Hepatocyte (in vitro differentiated cells): ENCODE results near the gene TRMT1.
A peak's percentile ranks its signal among the peaks of the same experiment; 100 is the strongest.

Experiments
- EZH2 ChIP-seq: fragments of 200-600 bp; sonication (generic); IDR thresholded peaks from 2 replicates; pipeline ENCODE4 v1.6.1; 2016; ENCODE audit warnings: antibody characterized with exemption, mild to moderate bottlenecking, borderline replicate concordance
- EZH2phosphoT487 ChIP-seq: fragments of 200-600 bp; sonication (generic); IDR thresholded peaks from one replicate; pipeline ENCODE4 v1.6.1; 2018; ENCODE audit warnings: antibody characterized with exemption, mild to moderate bottlenecking, low read depth, moderate library complexity; ENCODE audit not compliant: unreplicated experiment, severe bottlenecking
- TF ChIP-seq, protein P1 (sequence below): fragments of 200-600 bp; sonication (generic); IDR thresholded peaks from 2 replicates; pipeline ENCODE4 v1.5.1; 2016; ENCODE audit warnings: antibody characterized with exemption, mild to moderate bottlenecking; ENCODE audit not compliant: poor library complexity

DNA sequence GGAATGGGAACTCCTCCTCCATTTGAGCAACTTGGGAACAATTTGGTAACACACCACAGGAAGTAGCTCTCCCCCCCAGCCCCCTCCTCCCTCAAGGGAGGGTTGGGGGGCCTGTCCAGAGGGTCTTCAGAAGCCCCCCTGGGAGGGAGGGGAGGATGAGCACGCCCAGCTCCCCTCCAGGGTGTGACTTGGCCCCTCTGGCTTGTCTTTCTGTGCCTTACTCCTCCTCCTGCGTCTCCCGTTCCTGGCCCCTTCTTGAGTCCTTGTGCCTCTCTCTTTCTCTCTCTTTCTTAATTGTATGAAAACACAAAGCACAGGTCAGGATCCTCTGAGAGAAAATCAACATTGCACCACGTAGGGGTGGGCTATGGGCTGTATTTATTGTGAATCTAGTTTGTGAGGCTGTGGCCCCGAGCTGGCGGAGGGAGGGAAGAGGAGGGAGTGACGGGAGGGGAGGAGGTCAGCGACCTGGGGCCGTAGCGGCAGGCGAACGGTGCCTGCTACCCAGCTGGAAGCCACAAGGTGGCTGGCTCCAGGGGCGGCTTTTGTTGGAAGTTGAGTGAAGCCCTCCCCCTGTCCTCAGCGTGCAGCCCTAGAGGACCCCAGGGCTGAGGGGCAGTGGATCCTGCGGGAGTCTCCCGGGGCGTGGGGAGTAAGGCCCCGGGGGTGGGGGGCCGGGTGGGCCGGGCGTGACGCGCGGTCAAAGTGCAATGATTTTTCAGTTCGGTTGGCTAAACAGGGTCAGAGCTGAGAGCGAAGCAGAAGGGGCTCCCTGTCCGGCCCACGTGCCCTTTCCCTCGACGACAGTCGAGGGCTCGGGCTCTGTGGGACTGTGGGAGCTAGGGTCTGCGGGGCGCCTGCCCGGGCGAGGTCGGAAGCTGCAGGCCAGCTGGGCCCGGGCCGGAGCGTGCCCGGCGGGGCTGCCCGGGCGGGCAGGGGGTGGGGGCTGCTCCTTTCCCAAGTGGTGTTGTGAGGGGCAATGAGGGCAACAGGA lies 20.3 kb downstream of the TRMT1 start:
- TF ChIP-seq EZH2 (peak; percentile 26), EZH2phosphoT487 (peak; percentile 53)
- TF ChIP-seq, protein P1, sequence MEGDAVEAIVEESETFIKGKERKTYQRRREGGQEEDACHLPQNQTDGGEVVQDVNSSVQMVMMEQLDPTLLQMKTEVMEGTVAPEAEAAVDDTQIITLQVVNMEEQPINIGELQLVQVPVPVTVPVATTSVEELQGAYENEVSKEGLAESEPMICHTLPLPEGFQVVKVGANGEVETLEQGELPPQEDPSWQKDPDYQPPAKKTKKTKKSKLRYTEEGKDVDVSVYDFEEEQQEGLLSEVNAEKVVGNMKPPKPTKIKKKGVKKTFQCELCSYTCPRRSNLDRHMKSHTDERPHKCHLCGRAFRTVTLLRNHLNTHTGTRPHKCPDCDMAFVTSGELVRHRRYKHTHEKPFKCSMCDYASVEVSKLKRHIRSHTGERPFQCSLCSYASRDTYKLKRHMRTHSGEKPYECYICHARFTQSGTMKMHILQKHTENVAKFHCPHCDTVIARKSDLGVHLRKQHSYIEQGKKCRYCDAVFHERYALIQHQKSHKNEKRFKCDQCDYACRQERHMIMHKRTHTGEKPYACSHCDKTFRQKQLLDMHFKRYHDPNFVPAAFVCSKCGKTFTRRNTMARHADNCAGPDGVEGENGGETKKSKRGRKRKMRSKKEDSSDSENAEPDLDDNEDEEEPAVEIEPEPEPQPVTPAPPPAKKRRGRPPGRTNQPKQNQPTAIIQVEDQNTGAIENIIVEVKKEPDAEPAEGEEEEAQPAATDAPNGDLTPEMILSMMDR: peak; percentile 14
